Activated naive CD4-positive, alpha-beta T cell treated with anti-CD3 and anti-CD28 coated beads, Interleukin-2, amount 50 U/mL, for 24 hours (primary cell): Measurements from ENCODE around the gene PLA2G4F.

ENCODE experiments used
- H3K27ac Mint-ChIP-seq: one replicate; pipeline ENCODE4 v1.8.0; 2021; ENCODE audit warnings: mild to moderate bottlenecking, mixed read lengths
- H3K27me3 Mint-ChIP-seq: one replicate; pipeline ENCODE4 v1.8.0; 2021; ENCODE audit warnings: mixed read lengths
- H3K36me3 Mint-ChIP-seq: one replicate; pipeline ENCODE4 v1.8.0; 2021; ENCODE audit warnings: mixed read lengths
- H3K4me1 Mint-ChIP-seq: one replicate; pipeline ENCODE4 v1.8.0; 2021; ENCODE audit warnings: mixed read lengths
- H3K4me3 Mint-ChIP-seq: one replicate; pipeline ENCODE4 v1.8.0; 2021; ENCODE audit warnings: mild to moderate bottlenecking, mixed read lengths
- H3K9me3 Mint-ChIP-seq: one replicate; pipeline ENCODE4 v1.8.0; 2021; ENCODE audit warnings: mixed read lengths

The PLA2G4F gene, protein sequence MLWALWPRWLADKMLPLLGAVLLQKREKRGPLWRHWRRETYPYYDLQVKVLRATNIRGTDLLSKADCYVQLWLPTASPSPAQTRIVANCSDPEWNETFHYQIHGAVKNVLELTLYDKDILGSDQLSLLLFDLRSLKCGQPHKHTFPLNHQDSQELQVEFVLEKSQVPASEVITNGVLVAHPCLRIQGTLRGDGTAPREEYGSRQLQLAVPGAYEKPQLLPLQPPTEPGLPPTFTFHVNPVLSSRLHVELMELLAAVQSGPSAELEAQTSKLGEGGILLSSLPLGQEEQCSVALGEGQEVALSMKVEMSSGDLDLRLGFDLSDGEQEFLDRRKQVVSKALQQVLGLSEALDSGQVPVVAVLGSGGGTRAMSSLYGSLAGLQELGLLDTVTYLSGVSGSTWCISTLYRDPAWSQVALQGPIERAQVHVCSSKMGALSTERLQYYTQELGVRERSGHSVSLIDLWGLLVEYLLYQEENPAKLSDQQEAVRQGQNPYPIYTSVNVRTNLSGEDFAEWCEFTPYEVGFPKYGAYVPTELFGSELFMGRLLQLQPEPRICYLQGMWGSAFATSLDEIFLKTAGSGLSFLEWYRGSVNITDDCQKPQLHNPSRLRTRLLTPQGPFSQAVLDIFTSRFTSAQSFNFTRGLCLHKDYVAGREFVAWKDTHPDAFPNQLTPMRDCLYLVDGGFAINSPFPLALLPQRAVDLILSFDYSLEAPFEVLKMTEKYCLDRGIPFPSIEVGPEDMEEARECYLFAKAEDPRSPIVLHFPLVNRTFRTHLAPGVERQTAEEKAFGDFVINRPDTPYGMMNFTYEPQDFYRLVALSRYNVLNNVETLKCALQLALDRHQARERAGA

GRCh38 chr15:42156243-42156922, at the start of gene PLA2G4F:
Gene PLA2G4F, minus strand, starts transcription at chr15:42156636. Its CDS starts 87 bp downstream, at chr15:42156549.
- no peak within 1 kb of the TSS for H3K4me3 Mint-ChIP-seq
- no peaks in the 10 kb centered on the region for H3K9me3 Mint-ChIP-seq
- no peaks in the 10 kb centered on the region for H3K4me1 Mint-ChIP-seq
- H3K27ac Mint-ChIP-seq: no peak within 1 kb of the TSS
- no peaks in the 10 kb centered on the region for H3K27me3 Mint-ChIP-seq
- H3K36me3 Mint-ChIP-seq: peaks cover 4% of the 10 kb centered on the region

GRCh38 chr15:42203891-42204290, 47.5 kb upstream of the PLA2G4F start:
- Mint-ChIP-seq H3K4me1 (peaks cover 62% of the 10 kb centered on the region), H3K27me3 (no peaks in the 10 kb centered on the region), H3K27ac (no peak overlapping the region), H3K4me3 (no peak overlapping the region), H3K36me3 (peaks cover 12% of the 10 kb centered on the region), H3K9me3 (no peaks in the 10 kb centered on the region)

- Mint-ChIP-seq H3K4me1 (peaks cover 58% of the 10 kb centered on the region), H3K9me3 (no peaks in the 10 kb centered on the region), H3K27ac (no peak overlapping the region), H3K36me3 (peaks cover 12% of the 10 kb centered on the region), H3K4me3 (no peak overlapping the region), H3K27me3 (no peaks in the 10 kb centered on the region)
Observed at GRCh38 chr15:42202653-42203052, 46.2 kb upstream of the PLA2G4F start.

DNA sequence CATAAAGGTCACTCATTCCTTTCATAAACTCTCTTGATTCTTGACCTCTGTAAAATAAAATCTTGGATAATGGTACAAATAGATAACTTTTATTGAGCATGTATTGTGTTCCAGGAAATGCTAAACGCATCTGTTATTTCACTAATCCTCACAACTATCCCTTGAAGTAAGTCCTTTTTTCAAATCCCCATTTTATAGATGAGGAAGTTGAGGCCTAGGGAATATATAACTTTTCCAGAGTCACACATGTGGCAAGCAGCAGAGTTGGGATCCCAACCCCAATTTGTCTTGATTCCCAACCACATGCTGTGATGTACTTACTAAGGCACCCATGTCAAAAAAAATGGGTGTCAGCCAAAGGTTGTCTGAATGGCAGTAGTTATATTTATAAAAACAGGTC, 45.4 kb upstream of the PLA2G4F start:
- Mint-ChIP-seq H3K36me3 (peaks cover 12% of the 10 kb centered on the region), H3K4me1 (peaks cover 49% of the 10 kb centered on the region)

GRCh38 chr15:42199126-42199525, 42.7 kb upstream of the PLA2G4F start:
- no peak overlapping the region for H3K27ac Mint-ChIP-seq
- H3K4me3 Mint-ChIP-seq: no peak overlapping the region
- no peaks in the 10 kb centered on the region for H3K9me3 Mint-ChIP-seq
- peaks cover 38% of the 10 kb centered on the region for H3K4me1 Mint-ChIP-seq
- H3K36me3 Mint-ChIP-seq: peaks cover 13% of the 10 kb centered on the region
- H3K27me3 Mint-ChIP-seq: no peaks in the 10 kb centered on the region

More for the DNA sequence above, 45.4 kb upstream of the PLA2G4F start:
- Mint-ChIP-seq H3K27ac (no peak overlapping the region), H3K27me3 (no peaks in the 10 kb centered on the region), H3K4me3 (no peak overlapping the region), H3K9me3 (no peaks in the 10 kb centered on the region)

DNA sequence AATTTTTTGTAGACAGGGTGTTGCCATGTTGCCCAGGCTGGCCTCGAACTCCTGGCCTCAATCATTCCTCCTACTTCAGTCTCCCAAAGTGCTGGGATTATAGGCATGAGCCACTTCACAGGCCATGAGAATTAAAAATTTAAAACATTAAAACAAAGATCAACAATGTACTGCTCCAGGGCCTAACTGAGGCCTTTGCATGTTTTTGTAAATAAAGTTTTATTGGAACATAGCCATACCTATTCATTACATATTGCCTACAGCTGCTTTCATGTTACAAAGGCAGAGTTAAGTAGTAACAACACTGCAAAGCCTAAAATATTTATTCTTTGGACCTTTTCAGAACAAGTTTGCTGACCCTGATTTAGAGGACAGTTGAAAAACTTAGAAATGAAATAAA, 42.1 kb upstream of the PLA2G4F start:
- Mint-ChIP-seq H3K27me3 (no peaks in the 10 kb centered on the region), H3K9me3 (no peaks in the 10 kb centered on the region), H3K4me1 (peaks cover 38% of the 10 kb centered on the region), H3K4me3 (no peak overlapping the region), H3K27ac (no peak overlapping the region), H3K36me3 (peaks cover 11% of the 10 kb centered on the region)

DNA sequence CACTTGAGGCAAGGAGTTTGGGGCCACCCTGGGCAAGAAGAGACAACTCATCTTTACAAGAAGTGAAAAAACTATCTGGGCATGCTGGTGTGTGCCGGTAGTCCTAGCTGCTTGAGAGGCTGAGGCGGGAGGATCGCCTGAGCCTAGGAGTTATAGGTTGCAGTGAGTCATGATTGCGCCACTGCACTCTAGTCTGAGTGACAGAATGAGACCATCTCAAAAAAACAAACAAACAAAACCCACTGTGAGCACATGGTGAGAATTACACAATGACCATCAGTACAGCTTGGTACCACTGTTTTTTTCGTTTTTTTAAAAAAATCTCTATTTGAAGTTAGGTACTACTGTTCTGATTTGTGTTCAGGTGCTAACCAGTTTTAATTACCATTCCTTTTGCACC, 38.1 kb upstream of the PLA2G4F start:
- Mint-ChIP-seq H3K9me3 (no peaks in the 10 kb centered on the region), H3K4me1 (peaks cover 45% of the 10 kb centered on the region), H3K4me3 (no peak overlapping the region), H3K27ac (peak overlapping the region; percentile 76), H3K36me3 (peaks cover 20% of the 10 kb centered on the region), H3K27me3 (no peaks in the 10 kb centered on the region)

GRCh38 chr15:42193383-42193782, 36.9 kb upstream of the PLA2G4F start:
- peaks cover 21% of the 10 kb centered on the region for H3K36me3 Mint-ChIP-seq
- peak overlapping the region; percentile 82 for H3K4me3 Mint-ChIP-seq
- no peaks in the 10 kb centered on the region for H3K27me3 Mint-ChIP-seq
- H3K4me1 Mint-ChIP-seq: peaks cover 41% of the 10 kb centered on the region
- H3K27ac Mint-ChIP-seq: peak overlapping the region; percentile 99
- no peaks in the 10 kb centered on the region for H3K9me3 Mint-ChIP-seq

DNA sequence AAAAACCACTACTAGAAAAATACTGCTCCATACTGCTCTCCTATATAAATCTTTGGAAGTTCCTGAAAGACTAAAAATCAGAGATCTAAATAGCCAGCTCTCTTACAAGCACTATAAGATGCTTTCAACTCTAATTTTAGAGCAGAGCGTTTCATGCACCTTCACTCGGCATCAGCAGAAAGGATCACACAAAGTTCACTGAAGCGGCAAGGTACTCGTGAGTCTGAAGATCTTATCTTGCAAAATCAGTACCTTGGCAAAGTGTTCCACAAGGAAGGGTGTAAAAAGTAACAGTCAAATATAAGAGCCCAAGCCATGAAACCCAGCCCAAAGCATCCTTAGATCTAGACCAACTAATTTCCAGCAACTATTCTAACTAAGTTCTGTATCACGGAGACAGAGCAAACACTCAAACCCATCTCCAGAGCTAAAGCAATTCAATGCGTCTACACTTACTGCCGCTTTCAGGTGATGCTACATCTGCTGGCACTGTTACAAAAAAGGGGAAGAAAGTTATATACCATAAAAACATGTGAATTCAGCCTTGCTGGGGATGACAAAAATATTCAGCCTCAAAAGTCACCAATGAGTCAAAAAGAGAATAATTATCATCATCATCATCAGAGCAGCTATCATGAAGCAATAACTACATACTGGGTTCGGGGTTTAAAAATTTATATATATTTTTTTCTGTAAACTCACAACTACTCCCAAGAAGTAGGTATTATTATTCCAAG, 35.3 kb upstream of the PLA2G4F start:
- Mint-ChIP-seq H3K36me3 (peaks cover 28% of the 10 kb centered on the region), H3K4me3 (no peak overlapping the region), H3K4me1 (peaks cover 41% of the 10 kb centered on the region), H3K27me3 (no peaks in the 10 kb centered on the region), H3K27ac (peak overlapping the region; percentile 75), H3K9me3 (no peaks in the 10 kb centered on the region)

GRCh38 chr15:42190370-42190769, 33.9 kb upstream of the PLA2G4F start:
- peak overlapping the region; percentile 38 for H3K27ac Mint-ChIP-seq
- H3K4me1 Mint-ChIP-seq: peaks cover 37% of the 10 kb centered on the region
- H3K9me3 Mint-ChIP-seq: no peaks in the 10 kb centered on the region
- H3K27me3 Mint-ChIP-seq: no peaks in the 10 kb centered on the region
- peaks cover 28% of the 10 kb centered on the region for H3K36me3 Mint-ChIP-seq
- H3K4me3 Mint-ChIP-seq: no peak overlapping the region

DNA sequence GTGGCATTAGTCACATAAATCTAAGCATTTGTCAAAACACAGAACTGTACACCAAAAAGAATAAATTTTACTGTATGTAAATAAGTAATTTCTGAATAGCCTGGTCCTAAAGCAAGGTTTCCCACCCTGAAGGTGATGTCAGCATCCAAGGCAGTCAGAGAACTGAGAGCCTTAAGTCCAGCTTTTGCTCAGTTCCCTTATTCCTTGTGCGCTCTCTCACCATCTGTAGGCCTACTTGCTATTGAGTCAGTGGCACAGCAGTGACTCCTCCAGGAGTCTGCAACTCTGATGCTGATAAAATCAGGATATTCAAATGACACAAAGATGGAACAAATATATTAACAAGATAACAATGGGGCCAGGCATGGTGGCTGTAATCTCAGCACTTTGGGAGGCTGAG, 29.4 kb upstream of the PLA2G4F start:
- H3K27ac Mint-ChIP-seq: no peak overlapping the region
- no peaks in the 10 kb centered on the region for H3K27me3 Mint-ChIP-seq
- H3K4me3 Mint-ChIP-seq: no peak overlapping the region
- H3K4me1 Mint-ChIP-seq: peaks cover 6% of the 10 kb centered on the region
- H3K9me3 Mint-ChIP-seq: no peaks in the 10 kb centered on the region
- H3K36me3 Mint-ChIP-seq: peaks cover 32% of the 10 kb centered on the region

DNA sequence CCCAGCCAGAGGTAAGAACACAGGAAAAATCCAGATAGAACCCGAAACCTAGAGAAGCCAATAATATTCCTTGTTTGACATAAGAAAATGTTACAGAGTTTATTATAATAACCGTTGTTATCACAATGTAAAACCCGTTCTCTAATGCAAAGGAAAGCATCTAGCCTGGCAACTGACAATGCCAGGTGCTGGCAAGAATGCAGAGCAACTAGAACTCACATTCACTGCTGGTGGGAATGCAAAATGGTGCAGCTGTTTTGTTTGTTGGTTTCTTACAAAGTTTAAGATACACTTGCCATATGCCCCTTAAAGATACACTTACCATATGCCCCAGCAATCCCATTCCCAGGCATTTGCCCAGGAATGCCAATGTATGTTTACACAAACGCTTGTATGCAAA, 28.3 kb upstream of the PLA2G4F start:
- Mint-ChIP-seq H3K27ac (no peak overlapping the region), H3K27me3 (no peaks in the 10 kb centered on the region), H3K36me3 (peaks cover 31% of the 10 kb centered on the region), H3K4me3 (no peak overlapping the region), H3K9me3 (no peaks in the 10 kb centered on the region), H3K4me1 (no peaks in the 10 kb centered on the region)

DNA sequence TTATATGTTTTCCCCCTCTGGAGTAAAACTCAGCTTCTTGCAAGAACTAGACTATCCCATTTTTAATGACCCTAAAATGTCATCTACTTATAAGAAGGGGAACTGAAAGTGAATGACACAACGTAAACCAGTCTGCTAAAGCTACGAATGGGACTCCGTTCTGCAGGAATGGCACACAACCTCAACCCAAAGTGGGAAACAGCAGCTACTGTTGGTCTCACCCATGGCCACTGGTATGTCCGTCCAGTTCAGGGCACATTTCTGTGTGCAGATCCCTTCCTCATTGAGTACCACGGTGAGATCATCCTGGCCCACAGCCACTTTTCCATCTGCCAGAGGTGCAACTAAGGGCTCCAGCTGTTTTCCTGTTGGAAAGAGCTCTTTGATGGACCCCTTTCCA, 27.9 kb upstream of the PLA2G4F start:
- H3K27ac Mint-ChIP-seq: no peak overlapping the region
- no peaks in the 10 kb centered on the region for H3K4me1 Mint-ChIP-seq
- no peak overlapping the region for H3K4me3 Mint-ChIP-seq
- peaks cover 31% of the 10 kb centered on the region for H3K36me3 Mint-ChIP-seq
- no peaks in the 10 kb centered on the region for H3K9me3 Mint-ChIP-seq
- no peaks in the 10 kb centered on the region for H3K27me3 Mint-ChIP-seq

GRCh38 chr15:42182961-42183360, 26.5 kb upstream of the PLA2G4F start:
- peaks cover 28% of the 10 kb centered on the region for H3K36me3 Mint-ChIP-seq
- peak overlapping the region; percentile 35 for H3K27ac Mint-ChIP-seq
- no peaks in the 10 kb centered on the region for H3K4me1 Mint-ChIP-seq

GRCh38 chr15:42182328-42182886, 26.0 kb upstream of the PLA2G4F start:
- no peaks in the 10 kb centered on the region for H3K4me1 Mint-ChIP-seq
- H3K27me3 Mint-ChIP-seq: no peaks in the 10 kb centered on the region
- peaks cover 26% of the 10 kb centered on the region for H3K36me3 Mint-ChIP-seq
- H3K4me3 Mint-ChIP-seq: no peak overlapping the region
- H3K9me3 Mint-ChIP-seq: no peaks in the 10 kb centered on the region
- H3K27ac Mint-ChIP-seq: no peak overlapping the region

More at GRCh38 chr15:42182961-42183360, 26.5 kb upstream of the PLA2G4F start:
- Mint-ChIP-seq H3K4me3 (no peak overlapping the region), H3K9me3 (no peaks in the 10 kb centered on the region), H3K27me3 (no peaks in the 10 kb centered on the region)
